Measurements from ENCODE around the gene MICAL3.

GRCh38 chr22:17772958-17773605, 251.3 kb downstream of the MICAL3 start:
- no peak for TF ChIP-seq EZH2 (optimal IDR thresholded peaks at IDR 0.05; ENCODE audit: low read depth, low read length)
- TF ChIP-seq, protein P1, sequence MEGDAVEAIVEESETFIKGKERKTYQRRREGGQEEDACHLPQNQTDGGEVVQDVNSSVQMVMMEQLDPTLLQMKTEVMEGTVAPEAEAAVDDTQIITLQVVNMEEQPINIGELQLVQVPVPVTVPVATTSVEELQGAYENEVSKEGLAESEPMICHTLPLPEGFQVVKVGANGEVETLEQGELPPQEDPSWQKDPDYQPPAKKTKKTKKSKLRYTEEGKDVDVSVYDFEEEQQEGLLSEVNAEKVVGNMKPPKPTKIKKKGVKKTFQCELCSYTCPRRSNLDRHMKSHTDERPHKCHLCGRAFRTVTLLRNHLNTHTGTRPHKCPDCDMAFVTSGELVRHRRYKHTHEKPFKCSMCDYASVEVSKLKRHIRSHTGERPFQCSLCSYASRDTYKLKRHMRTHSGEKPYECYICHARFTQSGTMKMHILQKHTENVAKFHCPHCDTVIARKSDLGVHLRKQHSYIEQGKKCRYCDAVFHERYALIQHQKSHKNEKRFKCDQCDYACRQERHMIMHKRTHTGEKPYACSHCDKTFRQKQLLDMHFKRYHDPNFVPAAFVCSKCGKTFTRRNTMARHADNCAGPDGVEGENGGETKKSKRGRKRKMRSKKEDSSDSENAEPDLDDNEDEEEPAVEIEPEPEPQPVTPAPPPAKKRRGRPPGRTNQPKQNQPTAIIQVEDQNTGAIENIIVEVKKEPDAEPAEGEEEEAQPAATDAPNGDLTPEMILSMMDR (IDR thresholded peaks at IDR 0.05; ENCODE audit: low read length) = no peak

All from MM.1S (cell line).